GM19035 (cell line): ENCODE data around the gene RPS19.

Experiments used
- ATAC-seq: cut with Tn5 transposase; IDR thresholded peaks from one replicate; pipeline ENCODE4 v1.9.1; 2021; ENCODE audit not compliant: unreplicated experiment

Gene RPS19

DNA sequence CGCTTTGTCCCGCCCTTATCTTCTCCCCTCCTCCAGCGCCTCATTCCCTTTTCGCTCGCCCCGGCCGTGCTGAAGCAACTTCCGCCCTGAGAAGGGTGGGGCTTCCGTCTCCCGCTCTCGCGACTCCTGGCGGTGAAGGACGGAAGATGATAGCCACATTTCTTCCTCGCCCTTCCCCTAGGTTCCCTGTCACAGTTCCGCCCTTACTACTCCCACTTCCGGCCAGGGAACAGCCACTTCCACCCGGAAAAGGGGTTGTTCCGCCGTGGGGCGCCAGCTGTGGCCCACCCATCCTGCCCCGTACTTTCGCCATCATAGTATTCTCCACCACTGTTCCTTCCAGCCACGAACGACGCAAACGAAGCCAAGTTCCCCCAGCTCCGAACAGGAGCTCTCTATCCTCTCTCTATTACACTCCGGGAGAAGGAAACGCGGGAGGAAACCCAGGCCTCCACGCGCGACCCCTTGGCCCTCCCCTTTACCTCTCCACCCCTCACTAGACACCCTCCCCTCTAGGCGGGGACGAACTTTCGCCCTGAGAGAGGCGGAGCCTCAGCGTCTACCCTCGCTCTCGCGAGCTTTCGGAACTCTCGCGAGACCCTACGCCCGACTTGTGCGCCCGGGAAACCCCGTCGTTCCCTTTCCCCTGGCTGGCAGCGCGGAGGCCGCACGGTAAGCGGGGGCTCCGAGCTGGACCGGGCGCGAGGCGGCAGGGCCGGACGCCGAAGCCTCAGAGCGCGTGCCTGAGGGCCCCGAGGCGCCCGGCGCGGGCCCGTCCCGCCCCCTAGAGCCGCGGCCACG, at the start of gene RPS19:
RPS19 (plus strand) TSS at position 638 of the 801 bp plus-strand sequence. CDS start 520 bp downstream, outside the sequence.
- peak; percentile 83 for ATAC-seq

DNA sequence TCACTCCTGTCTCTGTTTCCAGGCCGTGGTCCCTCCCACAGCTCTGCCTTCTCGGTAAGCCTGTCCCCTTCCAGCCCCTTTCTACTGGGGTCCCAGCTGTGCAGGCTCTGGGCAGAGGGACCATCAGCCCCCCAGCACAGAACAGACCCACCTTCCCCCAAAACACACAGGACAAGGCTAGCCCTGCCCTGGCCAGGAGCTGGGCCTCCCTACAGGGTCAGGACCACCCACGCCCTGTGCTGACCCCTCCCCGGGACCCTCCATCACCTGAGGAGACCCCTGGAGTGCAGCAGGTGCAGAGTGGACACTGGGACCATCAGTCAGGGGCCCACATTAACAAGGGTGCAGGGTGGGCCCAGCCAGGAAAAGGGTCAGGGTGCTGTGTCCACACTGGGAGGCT, 49.8 kb upstream of the RPS19 start:
- no peak for ATAC-seq

DNA sequence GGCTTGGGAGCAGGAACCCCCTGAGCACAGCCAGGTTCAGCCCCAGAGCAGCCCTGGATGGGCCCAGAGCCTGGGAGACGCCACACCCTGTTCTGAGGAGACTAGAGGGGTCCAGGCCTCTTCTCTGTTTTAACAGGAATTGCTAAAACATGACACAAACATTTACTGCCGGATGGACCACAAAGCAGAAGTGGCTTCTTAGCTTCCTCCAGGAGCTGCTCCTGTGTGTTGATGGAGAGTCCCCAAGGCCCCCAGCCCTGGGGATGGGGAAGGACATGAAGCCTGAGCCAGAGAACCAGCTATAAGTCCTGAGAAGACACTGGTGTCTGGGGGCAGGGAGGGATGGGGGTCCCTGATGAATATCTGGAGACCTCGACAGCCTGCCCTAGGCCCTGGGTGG, 49.0 kb upstream of the RPS19 start:
- ATAC-seq: no peak

DNA sequence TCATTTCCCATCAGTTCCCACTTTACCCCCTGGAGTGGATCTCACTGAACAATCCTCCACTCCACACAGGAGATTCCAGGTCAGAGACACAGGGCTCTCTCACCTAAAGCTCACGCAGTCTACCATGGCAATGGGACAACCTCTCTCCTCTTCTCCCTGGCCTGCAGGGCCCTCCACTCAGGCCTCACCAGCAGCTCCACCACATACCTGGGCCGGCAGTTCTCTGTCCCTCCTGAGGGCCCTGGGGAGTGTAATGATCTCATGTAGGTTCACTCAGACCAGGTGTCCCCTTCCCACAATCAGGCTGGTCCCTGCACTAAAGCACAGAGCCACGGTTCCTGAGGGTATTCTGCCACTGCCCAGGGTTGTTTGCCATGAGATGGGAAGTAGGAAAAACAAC, 48.1 kb upstream of the RPS19 start:
- no peak for ATAC-seq

DNA sequence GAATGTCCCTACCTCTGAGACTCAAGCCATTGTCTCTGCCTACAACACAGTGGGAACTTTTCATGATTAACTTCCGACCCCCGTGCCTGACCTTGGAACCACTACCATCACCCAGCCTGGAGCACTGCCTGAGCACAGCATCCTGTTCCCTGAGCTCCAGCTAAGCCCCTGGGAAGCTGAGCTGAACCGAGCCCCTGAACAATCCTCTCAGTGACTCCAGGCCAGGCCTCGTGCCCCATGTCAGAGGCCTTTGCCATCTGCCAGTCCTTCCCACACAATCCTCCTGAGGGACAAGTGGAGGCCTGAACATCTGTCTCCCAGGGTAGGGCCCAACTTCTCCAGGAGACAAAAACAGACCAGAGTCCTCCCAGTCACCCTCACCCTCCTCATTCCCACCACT, 46.1 kb upstream of the RPS19 start:
- ATAC-seq: no peak

DNA sequence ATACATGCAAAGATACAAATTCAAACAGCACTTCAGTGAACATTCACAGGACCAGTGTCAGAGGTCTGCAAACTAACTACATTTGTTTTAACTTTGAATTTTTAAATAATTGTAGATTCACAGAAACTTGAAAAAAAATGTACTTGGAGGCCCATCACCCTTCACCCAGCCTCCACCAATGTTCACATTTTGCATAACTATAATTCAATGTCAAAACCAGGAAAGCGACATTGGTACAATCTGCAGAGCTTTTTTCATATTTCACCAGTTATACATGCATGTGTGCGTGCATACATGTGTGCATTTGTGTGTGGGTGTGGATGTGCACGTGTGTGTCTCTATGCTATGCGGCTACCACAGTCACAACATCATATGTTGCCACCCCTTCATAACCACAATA, 44.8 kb upstream of the RPS19 start:
- no peak for ATAC-seq

DNA sequence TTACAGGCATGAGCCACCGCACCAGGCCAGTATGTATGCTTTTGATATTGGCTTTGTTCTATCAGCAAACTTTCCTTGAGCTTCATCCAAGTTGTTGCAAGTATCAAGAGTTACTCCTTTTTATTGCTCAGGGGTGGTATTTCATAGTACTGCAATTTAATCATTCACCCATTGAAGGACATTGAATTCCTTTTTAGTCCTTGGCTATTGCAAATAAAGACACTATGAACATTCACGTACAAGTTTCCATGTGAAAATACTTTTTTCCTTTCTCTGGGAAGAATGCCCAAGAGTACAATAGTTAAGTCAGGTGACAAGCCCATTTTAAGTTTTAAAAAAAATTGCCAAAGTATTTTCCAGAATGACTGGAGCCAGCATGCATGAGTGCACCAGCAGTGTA, 43.3 kb upstream of the RPS19 start:
- no peak for ATAC-seq

DNA sequence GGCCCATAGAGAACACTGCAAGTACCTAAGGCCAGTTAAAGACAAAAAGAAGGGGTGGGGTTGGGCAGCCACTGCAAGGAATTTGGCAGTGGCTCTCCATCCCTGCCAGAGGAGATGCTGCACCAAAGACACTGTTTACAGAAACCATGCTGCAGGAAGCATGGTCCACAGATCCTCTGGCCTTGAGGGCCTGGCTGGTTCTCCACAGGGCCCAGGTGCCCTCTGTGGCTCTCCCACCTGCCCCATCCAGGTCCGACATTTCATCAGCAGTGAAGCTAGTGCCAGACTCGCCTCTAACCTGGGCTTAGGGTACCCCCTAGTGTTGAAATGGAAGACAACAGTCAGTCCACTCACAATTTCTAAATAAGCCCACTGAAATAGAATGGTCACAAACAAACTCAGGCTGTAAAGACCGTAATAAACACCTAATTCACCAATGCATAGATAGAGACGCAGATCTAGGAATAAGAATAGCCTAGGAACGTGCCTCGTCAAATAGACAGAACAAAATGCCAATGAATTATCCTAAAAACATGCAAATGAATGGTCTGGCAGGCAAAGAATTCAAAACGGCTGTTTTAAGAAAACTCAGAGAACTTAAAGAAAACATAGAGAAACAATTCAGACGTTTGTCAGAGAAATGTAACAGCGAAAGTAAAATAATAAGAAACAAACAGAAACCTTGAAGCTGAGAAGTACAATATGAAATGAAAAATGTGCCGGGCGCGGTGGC, 38.9 kb upstream of the RPS19 start:
- no peak for ATAC-seq

DNA sequence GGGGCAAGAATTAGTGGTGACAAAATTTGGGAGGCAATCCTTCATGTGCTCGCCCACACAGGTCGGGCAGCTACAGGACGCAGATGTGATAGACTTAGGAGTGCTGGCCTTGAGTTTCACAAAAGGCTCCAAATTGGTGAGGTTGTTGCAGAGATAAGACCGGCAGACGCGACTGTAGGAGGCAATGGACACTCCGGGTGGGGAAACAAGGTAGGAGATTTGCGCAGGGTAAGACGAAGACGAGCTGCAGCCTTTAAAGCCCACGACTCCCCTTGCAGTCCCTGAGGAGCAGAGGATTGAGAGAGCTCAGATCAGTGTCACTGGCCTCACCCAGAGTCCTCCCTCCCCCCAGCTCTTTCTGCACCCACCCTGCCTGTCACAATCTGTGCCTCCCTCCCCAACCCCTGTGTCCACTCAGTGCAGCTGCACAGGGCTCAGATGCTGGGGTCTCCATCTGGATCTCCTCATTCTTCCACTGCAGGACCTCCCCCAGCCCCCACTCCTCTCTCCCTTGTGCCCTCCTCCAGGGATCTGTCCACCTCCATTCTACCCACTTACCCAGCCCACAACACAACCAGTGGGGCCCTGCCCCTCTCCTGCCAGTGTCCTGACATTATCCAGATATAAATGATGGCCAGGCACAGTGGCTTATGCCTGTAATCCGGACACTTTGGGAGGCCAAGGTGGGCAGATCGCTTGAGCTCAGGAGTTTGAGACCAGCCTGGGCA, 21.9 kb upstream of the RPS19 start:
- no peak for ATAC-seq

DNA sequence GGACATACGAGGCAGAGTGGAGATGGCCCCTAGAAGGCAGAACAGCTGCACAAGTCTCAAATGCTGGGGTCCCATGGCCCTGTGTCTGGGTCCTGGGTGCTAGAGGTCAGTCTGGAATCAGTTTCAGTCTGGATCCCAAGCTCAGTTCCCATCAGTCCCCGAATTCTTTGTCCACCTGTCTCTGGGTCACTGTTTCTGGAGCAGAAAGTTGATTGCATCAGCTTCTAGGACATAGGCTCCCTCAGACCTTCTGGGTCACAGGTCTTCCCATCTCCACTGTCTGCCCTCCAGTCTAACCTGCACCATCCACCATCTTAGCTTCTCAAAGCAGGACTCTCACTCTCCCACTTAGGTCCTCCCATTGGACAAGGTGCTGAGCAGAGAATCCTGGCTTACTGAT, 20.8 kb upstream of the RPS19 start:
- ATAC-seq: no peak

DNA sequence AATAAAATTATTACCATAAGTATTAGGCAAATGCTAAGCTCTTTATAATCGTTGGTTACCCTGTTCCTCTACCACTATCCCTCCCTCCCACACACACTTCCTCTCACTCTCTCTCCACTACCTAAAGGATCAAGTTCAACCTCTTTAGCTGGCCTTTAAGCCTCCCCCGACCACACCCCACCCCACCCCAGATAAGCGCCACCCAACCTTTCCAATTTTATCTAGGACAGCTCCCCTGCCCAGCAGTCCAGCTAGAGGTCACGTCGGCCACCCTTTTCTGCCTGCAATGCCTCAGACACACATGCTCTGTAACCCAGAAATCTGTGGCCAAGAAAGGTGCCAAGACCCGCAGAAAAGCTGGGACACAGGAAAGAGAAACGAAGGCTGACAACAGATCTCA, 16.7 kb upstream of the RPS19 start:
- ATAC-seq: no peak

DNA sequence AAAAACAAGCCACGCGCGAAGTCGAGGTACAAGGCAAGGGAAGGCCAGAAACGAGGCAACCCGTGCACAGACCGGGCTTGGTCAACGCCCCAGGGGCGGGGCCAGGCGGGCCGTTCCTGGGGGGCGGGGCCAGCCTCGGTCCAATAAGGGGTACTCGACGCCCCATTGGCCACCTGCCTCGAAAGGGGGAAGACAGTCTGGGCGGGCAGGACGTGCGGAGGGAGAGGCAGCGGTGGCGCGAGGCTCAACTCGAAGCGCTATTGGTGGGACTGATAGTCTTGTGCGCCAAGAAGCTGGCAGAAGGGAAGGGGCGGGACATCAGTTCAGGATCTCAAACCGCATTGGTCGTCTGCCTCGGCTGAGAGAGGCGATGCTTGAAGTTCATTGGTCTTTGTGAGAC, 15.5 kb upstream of the RPS19 start, which contains the start of gene LYPD4:
LYPD4 (minus strand) TSS at position 83 of the 400 bp plus-strand sequence. CDS start 5,398 bp downstream, outside the sequence.
- ATAC-seq: no peak

DNA sequence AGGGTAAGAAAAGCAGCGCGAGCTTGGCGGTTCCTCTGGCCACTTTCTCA, 15.2 kb upstream of the RPS19 start, which contains the start of gene DMRTC2:
DMRTC2 (plus strand) TSS at position 42 of the 50 bp plus-strand sequence. CDS start 2,387 bp downstream, outside the sequence.
- no peak for ATAC-seq

DNA sequence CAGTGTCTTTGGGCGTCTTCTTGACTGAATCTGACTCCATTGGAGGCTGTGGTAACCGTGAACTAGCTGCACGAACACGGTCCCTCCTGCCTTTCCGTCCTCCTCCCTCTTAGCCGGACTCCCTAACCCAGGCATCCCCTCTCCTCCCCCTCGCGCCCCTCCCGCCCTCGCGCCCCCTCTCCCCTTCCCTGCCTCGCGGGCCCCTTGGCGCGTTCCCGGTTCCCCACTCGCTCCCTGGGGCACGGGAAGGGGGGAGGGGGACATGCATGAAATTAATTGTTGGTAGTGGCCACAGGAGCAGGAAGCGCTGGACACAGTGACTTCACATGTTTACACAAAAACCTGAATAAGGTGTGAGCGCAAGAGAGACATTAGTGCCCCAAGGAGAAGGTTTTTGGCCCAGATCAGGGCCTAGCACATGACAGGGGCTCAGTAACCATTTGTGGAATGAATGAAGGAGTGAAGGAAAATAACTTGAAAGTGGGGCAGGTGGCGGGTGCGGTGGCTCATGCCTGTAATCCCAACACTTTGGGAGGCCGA, 14.9 kb upstream of the RPS19 start:
- ATAC-seq: no peak

DNA sequence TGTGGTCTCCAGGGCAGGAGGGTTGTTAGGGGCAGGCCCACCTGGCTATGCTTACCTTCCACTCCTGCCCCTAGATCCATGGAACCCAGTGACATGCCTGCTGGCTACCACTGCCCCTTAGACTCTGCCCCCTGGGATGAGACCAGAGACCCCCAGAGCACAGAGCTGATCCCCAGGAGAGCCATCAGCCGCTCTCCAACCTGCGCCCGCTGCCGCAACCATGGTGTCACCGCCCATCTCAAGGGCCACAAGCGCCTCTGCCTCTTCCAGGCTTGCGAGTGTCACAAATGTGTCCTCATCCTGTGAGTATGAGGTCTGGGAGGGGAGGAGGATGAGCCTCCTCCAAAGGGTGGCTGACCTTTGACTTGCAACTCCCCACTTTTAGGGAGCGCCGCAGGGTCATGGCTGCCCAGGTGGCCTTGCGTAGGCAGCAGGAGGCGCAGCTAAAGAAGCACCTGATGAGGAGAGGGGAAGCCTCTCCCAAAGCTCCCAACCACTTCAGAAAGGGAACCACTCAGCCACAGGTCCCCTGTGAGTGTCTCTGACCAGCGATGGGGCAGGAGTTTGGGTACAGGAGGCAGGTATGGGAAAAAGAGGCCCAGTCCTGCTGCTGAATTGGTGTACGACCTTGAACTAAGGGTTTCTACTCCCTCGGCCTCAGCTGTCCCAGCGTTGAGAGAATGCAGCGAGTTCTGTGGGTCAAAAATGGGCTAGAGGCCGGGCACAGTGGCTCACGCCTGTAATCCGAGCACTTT, 12.5 kb upstream of the RPS19 start:
- ATAC-seq: no peak

DNA sequence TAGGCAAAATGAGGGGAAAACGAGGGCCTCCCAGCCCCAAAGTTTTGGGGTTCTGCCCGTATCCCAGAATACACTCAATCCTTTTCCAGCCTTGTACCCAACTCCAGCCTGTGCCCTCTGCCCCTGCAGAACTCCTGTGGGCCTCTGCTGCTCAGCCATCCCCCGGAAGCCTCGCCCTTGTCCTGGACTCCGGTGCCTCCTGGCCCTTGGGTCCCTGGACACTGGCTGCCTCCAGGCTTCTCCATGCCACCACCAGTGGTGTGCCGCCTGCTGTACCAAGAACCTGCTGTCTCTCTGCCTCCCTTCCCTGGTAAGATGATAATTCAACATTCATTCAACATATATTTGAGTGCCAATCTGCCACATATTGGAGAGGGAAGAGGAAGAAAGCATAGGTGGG, 11.4 kb upstream of the RPS19 start:
- ATAC-seq: no peak

DNA sequence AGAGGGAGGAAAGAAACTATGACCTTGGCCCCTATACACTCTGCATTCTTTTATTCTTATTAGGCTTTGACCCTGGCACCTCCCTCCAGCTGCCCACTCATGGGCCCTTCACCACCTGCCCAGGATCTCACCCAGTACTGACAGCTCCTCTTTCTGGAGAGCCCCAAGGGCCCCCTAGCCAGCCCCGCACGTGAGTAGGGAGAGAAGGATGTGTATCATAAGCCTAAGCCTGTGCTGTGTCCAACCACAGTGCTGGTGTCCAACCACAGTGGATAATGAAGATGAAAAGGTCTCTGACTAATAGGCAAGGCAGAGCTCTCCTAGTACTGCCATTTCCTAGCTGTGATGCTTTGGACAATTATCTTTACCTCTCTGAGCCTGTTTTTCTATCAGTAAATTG, 11.0 kb upstream of the RPS19 start:
- ATAC-seq: no peak

DNA sequence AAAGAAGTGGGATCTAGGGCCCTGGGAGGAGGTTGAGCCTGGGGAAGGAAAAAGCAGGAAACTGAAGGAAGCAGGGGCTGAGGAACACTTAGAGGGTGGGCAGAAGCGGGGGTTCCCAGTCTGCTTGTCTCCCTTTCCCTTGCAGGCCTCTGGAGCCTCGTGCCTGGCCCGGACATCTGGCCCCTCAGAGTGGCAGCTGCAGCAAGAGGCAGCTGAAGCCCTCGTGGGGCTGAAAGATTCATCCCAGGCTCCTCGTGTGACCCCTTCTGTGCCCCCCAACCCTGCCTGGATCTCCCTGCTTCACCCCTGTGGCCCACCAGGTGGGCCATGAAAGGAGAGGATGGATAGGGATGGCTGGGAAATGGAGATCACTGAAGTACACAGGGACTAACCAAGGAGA, 9.7 kb upstream of the RPS19 start:
- ATAC-seq: no peak

DNA sequence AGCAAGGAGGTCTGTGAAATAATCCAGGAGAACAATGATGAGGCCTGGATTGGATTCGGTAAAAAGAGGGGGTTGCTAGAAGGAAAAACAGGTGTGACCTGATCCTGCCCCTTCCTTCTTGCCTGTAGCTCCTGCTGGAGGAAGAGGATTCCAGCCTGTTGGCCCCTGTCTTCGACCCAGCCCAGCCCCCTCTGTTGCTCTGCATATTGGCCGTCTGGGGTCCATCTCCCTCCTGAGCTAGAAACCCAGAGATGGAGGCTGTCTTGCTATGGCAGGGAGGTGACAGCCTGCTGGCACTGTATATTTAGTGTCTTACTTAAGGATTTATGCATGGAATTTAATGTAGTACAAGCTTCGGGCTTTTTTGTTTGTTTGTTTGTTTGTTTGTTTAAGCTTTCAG, 8.6 kb upstream of the RPS19 start:
- ATAC-seq: no peak

DNA sequence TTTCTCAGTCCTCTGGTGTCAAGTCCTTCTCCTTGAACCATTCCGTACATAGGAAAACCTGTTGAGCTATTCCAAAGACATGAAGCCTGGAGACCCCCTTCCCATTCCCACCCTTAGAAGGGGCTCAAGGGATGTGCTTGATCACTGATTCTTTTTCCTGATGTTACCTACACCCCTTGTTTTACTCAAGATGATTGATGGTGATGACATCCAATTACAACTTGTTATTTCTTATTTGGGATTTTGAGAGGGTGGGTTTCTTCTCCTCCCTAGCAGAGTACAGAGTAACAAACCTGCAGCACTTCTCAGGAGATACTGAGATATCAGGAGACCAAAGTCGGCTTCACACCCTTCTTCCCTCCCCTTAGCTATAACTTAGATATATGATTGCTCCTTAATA, 6.7 kb upstream of the RPS19 start:
- ATAC-seq: no peak

DNA sequence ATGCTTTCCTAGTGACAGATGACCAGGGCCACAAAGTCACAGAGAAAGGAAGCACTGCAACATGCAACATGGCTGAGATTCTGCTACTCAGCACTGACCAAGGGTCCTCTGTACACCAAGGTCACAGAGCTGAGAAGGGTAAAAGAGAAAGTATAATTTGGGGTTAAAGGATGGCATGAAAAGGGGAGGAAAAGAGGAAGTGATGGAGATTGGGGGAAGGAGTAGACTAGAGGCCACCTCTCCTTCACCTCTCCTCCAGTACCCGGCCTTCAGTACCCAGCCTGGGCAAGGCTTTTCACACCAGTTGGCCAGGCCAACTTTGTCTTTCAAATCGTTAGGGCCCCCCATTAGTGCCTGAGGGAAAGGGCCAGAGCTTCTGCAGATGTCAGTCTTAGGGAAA, 6.3 kb upstream of the RPS19 start:
- ATAC-seq: no peak
